Panc1 (cell line): Measurements from ENCODE around the gene CTTNBP2NL.

Source experiments
- CTCF ChIP-seq: fragments of 450-650 bp; IDR thresholded peaks from 2 replicates; pipeline ENCODE4 v1.5.1; 2017; ENCODE audit warnings: mild to moderate bottlenecking
- POLR2AphosphoS5 ChIP-seq: IDR thresholded peaks from 2 replicates; pipeline ENCODE4 v1.6.1; 2012; ENCODE audit warnings: mild to moderate bottlenecking, low read depth, low read length, moderate library complexity
- REST ChIP-seq, 2 experiments: IDR thresholded peaks; 2 replicates each; pipeline ENCODE4 v1.6.1; 2011 to 2012; ENCODE audit warnings: low read depth in 2 of 2, control low read depth in 1 of 2, low read length in 1 of 2, mild to moderate bottlenecking in 1 of 2, moderate library complexity in 1 of 2; ENCODE audit not compliant: insufficient read depth in 1 of 2
- SIN3A ChIP-seq: IDR thresholded peaks from 2 replicates; pipeline ENCODE4 v1.6.1; 2012; ENCODE audit warnings: low read depth, mild to moderate bottlenecking, low read length, moderate library complexity, borderline replicate concordance; ENCODE audit not compliant: insufficient read depth

- TF ChIP-seq CTCF (no peak), REST (IDR thresholded peaks at IDR 0.05; ENCODE audit: insufficient read depth in 1 of 2, low read depth in 2 of 2, low read length in 1 of 2) (no peak), SIN3A (no peak), POLR2AphosphoS5 (no peak)
These were observed 66.9 kb downstream of the CTTNBP2NL start for GRCh38 chr1:112462953-112463279.
